Stimulated activated effector memory CD8-positive, alpha-beta T cell treated with anti-CD3 and anti-CD28 coated beads, Interleukin-12 subunit alpha, Interleukin-12 subunit beta, amount 100 ng/mL, for 72 hours (primary cell): ENCODE measurements around the gene TPCN2.
A peak's percentile ranks its signal among the peaks of the same experiment; 100 is the strongest.

Experiments
- ATAC-seq: fragments of 150-1000 bp; cut with Tn5 transposase; 2 replicates; pipeline ENCODE4 v1.10.0; 2021
- DNase-seq, 2 donors: peaks; one replicate each; pipeline ENCODE4 v3.0.0; 2021 to 2022; ENCODE audit warnings: low spot score in 2 of 2
- H3K27ac Mint-ChIP-seq: one replicate; pipeline ENCODE4 v1.8.0; 2022; ENCODE audit warnings: mild to moderate bottlenecking, mixed read lengths
- H3K36me3 Mint-ChIP-seq: one replicate; pipeline ENCODE4 v1.8.0; 2022; ENCODE audit warnings: mild to moderate bottlenecking, mixed read lengths
- H3K4me1 Mint-ChIP-seq: one replicate; pipeline ENCODE4 v1.8.0; 2022; ENCODE audit warnings: mixed read lengths
- H3K4me3 Mint-ChIP-seq: one replicate; pipeline ENCODE4 v1.8.0; 2022; ENCODE audit warnings: mild to moderate bottlenecking, mixed read lengths
- H3K9me3 Mint-ChIP-seq: one replicate; pipeline ENCODE4 v1.8.0; 2022; ENCODE audit warnings: mixed read lengths

Gene TPCN2

DNA sequence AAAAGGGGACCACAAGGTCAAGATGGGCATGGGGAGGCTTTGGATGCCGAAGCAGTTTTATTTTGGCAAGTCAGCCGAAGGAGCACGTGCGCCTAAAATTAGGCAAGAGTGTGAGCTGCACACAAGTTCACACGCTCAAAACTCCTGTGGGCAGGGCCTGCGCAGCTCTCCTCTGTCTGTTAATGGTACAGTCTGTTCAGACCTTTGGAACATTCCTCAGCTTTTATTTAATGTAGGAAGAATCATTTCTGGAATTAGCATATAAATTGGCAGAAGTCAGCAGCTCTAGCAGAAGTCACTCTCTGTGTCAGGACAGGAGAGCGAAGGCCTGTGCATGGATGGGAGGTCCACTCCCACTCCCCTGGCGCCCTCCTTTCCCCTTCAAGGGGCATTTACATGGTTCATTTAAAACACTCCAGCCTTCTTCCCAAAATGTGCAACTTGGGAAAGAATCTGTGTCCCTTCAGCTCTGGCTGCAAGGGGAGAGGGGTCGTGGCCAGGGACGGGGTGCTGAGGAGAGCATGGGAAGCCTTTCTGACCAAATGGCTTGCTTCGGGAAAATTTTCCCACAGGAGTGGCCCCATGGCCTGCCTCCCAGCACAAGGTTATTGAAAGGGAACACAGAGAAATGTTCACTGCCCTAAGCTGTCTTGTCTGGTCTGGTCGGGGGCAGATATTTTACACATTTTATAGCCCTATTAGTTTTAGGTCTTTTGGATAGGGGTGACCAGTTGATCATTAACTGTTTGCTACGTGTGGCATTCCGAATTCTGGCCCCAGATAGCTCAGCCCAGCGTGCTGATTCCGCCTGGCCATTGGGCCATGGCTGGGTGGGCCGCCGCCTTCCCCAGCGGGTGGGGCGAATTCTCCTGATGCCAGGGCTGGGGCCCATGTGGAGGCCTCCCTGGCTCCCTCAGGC lies 63.2 kb downstream of the TPCN2 start:
- no peak overlapping the region for H3K27ac Mint-ChIP-seq
- no peak for DNase-seq
- H3K4me3 Mint-ChIP-seq: no peak overlapping the region
- ATAC-seq: no peak
- no peaks in the 10 kb centered on the region for H3K4me1 Mint-ChIP-seq
- no peaks in the 10 kb centered on the region for H3K36me3 Mint-ChIP-seq
- no peaks in the 10 kb centered on the region for H3K9me3 Mint-ChIP-seq

DNA sequence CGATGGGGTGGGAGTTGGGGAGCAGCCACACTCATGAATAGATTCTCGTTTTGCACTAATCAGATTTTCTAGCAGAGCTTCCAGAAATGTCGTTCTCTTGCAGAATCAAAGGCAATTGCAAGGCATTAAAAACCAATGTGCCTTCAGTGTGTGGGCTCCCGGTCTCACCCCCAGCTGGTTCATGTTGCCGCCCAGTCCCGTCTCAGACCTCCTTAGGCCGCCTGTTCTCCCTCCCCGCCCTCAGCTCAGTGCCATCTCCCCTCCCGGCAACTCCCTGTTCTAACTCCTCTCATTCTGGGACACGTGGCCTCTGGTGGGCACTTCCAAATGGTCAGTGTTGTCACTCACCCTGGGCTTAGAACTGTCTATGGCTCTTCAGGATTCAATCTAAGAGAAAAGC lies 64.5 kb downstream of the TPCN2 start:
- ATAC-seq (no peak), DNase-seq (no peak)
- no peak overlapping the region for H3K4me3 Mint-ChIP-seq
- no peaks in the 10 kb centered on the region for H3K36me3 Mint-ChIP-seq
- H3K27ac Mint-ChIP-seq: no peak overlapping the region
- H3K9me3 Mint-ChIP-seq: no peaks in the 10 kb centered on the region
- no peaks in the 10 kb centered on the region for H3K4me1 Mint-ChIP-seq

DNA sequence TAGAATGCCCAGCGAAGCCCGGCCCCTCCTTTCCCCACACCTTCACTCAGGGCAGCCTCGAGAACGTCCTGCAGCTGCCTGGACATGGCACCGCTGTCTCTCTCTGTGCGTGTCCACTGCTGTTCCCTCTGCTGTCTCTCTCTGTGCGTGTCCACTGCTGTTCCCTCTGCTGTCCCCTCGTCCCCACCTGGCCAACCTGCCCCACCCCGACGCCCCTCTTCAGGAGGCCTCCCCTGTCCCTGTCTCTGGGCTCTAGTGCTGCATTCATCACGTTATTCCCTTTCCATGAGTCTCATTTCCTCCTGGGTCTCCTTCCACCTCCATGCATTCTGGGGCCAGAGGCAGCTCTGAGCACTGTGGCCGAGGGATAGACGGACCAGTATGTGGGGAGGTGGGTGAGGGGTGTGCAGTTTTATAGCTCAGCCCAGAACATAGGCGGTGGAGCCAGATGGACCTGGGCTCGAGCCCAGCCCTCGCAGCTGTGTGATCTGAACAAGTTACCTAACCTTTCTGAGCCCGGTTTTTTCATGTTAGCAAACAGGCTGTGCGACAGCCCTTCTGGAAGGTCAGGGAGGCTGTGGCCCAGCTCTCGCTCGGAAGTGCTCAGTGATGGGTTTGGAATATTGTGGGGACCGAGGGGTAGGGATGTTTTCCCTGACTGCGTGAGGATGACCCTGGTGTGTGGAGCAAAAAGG lies 65.1 kb downstream of the TPCN2 start:
- no peak overlapping the region for H3K27ac Mint-ChIP-seq
- H3K4me1 Mint-ChIP-seq: no peaks in the 10 kb centered on the region
- no peak for DNase-seq
- no peak overlapping the region for H3K4me3 Mint-ChIP-seq
- H3K36me3 Mint-ChIP-seq: no peaks in the 10 kb centered on the region
- no peaks in the 10 kb centered on the region for H3K9me3 Mint-ChIP-seq
- no peak for ATAC-seq

DNA sequence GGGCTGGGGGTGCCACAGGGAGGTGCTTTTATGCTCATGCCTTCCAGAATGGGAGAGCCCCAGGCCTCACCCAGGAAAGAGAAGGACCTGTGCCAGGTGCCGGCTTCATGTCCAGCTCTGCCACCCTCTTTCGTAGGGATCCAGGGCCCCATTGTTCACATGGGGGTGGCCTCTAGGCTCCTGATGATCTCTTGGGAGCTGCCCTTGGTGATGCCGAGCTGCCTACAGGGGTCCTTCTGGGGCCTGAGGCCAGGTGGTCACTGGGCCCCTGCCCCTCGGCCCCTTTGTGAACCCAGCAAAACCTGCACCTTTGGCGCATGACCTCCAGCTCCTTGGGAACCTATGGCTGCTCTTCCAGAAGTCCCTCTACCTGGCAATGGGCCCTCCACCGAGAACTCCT lies 65.6 kb downstream of the TPCN2 start:
- Mint-ChIP-seq H3K4me3 (no peak overlapping the region), H3K9me3 (no peaks in the 10 kb centered on the region), H3K36me3 (no peaks in the 10 kb centered on the region), H3K27ac (no peak overlapping the region), H3K4me1 (no peaks in the 10 kb centered on the region)
- ATAC-seq (no peak), DNase-seq (no peak)

DNA sequence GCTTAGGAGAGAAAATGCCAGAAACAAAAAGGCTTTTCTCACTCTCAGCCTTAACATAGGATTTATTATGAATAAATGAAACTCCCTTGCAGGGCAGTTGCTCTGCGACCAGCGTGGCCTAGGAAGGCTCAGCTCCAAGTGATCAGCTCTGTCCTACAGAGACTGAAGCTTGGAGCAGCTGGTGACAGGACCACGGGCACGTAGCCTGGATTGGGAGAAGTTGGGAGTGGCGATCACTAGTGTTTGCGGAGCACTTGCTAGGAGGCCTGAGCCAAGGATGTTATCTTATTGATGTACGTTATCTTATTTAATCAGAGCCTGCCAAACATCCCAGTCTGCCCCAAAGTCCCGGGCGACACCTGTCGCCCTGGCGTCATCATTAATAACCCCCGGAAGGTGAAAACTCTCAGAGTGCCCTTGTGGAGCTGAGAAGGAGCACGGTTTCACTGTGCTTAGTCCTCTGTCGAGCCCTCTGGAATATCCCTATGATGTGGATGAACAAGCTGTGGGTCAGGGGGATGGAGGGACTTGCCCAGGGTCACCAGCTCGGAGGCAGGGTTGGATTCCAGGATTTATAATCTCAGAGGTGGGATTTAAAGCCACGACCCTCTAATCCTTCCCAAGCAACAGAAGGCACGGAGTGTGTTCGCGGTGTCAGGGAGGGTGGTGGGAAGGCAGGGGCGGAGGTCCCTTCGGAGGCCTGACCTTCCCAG lies 66.2 kb downstream of the TPCN2 start:
- DNase-seq (no peak), ATAC-seq (no peak)
- Mint-ChIP-seq H3K36me3 (no peaks in the 10 kb centered on the region), H3K4me3 (no peak overlapping the region), H3K4me1 (no peaks in the 10 kb centered on the region), H3K27ac (no peak overlapping the region), H3K9me3 (no peaks in the 10 kb centered on the region)

DNA sequence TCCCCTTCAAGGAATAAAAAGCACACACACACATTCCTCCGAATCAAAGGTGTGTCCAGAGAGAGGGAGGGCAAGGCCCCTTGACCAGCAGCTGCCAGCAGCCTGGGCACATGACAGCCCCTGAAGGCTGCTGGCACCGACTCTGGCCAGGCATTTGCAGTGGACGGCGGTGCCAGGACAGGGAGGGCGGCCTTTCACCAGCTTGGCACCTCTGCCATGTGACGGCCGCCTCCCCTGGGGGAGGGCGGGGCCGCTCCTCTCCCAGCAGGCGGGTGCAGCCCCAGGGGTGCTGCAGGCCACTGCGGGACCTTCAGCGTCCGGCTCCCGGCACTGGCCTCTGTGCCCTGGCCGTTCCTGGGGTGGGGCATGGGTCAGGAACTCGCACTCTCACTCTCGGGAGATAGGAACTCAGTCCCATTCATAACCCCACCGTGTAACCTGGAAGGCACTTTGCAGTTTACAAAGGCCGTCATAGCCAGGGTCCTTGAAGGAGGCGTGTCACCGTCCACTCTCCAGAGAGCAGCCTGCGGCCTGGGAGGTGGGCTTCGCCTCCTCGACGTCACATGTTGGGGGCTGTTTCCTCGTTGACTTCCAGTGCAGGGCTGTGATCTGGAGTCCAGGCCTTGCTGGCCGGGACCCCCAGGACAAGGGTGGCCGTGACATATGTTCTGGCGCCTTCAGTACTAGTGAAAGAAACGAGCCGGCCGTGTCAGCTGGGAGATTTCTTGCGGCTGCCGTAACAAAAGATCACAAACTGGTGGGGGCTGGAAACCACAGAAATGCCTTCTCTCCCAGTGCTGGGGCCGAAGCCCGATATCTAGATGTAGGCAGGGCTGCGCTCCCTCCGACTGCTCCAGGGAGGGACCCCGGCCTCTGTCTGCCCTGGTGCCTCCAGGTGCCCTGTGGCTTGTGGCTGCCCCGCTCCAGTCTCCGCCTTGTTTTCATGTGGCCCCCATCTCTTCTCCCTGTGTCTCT lies 67.1 kb downstream of the TPCN2 start:
- Mint-ChIP-seq H3K27ac (no peak overlapping the region), H3K9me3 (no peaks in the 10 kb centered on the region), H3K36me3 (no peaks in the 10 kb centered on the region), H3K4me1 (no peaks in the 10 kb centered on the region), H3K4me3 (no peak overlapping the region)
- DNase-seq (no peak), ATAC-seq (no peak)

DNA sequence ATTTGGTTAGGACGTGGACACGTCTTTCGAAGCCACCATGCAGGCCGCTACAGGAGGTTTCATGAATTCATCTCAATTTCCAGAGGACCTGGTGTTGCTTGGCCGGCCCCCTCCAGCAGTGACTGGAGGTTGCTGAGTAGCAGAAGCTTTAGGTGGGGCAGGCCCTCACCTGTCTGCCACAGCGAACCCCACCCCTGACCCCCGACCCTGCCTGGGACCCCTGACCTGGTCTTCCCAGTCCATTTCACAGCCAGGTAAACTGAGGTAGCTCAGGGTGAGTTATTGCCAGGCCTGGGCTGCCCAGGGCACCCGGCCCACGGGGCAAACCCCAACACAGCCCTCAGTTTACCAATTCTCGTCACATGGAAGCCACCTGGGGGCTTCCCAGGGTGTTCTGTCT lies 67.9 kb downstream of the TPCN2 start:
- no peak for ATAC-seq
- Mint-ChIP-seq H3K36me3 (no peaks in the 10 kb centered on the region), H3K9me3 (no peaks in the 10 kb centered on the region), H3K27ac (no peak overlapping the region), H3K4me1 (peaks cover 6% of the 10 kb centered on the region), H3K4me3 (no peak overlapping the region)
- no peak for DNase-seq

DNA sequence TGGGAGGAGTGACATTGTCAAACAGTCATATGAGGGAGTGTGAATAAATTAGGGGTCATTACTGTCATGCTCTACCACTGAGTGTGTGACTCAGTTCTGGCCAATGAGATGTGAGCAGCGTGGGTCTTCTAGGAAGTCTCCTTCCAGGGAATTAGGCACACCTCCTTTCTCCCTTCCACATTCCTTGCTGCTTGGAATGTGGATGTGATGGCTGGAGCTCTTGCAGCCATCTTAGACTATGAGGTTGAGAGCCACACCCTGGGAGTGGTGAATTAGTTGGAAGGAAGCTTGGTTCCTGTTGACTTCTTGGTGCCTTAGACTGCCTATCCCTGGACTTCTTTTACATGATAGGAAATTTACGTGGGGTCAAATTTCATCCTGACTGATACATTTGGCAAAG lies 70.5 kb downstream of the TPCN2 start:
- no peak overlapping the region for H3K27ac Mint-ChIP-seq
- no peaks in the 10 kb centered on the region for H3K9me3 Mint-ChIP-seq
- DNase-seq (no peak), ATAC-seq (no peak)
- no peak overlapping the region for H3K4me3 Mint-ChIP-seq
- H3K36me3 Mint-ChIP-seq: no peaks in the 10 kb centered on the region
- H3K4me1 Mint-ChIP-seq: peaks cover 15% of the 10 kb centered on the region

DNA sequence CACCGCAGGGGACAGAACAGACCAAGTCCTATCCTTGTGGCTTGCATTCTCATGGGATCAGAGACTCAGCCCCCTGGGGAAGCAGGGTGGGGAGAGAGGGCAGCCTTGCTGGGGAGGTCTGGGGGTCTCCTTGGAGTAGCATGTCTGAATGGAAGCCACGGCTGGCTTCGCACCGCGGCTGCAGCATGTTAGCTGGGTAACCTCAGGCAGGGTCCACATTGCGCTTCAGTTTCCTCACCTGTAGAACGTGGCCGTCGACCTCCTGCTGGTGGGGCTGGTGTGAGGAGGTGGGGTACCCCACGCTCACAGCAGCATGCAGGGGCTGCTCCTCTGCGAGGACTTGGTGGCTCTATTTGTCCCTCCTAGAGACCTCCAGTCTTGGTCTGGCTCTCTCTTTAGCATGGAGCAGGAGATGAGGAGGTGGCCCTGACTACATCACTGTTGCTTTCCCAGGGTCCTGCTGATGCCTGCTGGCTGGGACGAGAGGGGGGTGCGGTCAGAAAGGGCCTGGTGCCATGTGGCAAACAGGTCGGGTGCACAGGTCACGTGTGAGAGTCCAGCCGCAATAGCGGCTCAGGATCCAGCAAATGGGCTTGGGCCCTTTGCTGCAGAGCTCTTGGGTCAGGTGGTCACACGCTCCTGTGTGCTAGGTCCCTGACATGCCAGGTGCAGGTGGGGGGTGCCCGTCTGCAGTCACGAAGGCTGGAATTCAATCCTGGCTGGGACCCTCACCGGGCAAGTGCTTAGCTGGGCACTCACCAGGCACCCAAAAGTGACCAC lies 71.6 kb downstream of the TPCN2 start:
- H3K4me1 Mint-ChIP-seq: peaks cover 15% of the 10 kb centered on the region
- ATAC-seq: no peak
- no peak for DNase-seq
- H3K36me3 Mint-ChIP-seq: no peaks in the 10 kb centered on the region
- H3K27ac Mint-ChIP-seq: no peak overlapping the region
- no peak overlapping the region for H3K4me3 Mint-ChIP-seq
- peaks cover 3% of the 10 kb centered on the region for H3K9me3 Mint-ChIP-seq

DNA sequence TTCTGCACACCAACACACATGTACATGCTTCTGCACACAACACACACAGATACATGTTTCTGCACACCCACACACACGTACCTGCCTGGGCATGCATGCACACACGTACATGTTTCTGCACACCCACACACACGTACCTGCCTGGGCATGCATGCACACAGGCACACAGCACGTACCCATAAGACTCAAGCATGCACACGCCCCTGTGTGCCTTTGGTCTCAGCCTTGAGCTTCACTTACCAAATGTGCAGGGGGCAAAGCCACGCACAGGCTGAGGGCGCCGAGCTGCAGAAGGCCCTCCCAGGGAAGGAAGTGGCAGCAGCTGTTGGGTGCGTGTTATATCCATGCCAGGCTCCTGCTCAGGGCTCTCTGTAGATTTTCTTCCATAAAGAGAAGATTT lies 72.3 kb downstream of the TPCN2 start:
- ATAC-seq: no peak
- Mint-ChIP-seq H3K36me3 (no peaks in the 10 kb centered on the region), H3K4me3 (no peak overlapping the region), H3K4me1 (peaks cover 15% of the 10 kb centered on the region), H3K9me3 (peaks cover 3% of the 10 kb centered on the region), H3K27ac (no peak overlapping the region)
- no peak for DNase-seq

DNA sequence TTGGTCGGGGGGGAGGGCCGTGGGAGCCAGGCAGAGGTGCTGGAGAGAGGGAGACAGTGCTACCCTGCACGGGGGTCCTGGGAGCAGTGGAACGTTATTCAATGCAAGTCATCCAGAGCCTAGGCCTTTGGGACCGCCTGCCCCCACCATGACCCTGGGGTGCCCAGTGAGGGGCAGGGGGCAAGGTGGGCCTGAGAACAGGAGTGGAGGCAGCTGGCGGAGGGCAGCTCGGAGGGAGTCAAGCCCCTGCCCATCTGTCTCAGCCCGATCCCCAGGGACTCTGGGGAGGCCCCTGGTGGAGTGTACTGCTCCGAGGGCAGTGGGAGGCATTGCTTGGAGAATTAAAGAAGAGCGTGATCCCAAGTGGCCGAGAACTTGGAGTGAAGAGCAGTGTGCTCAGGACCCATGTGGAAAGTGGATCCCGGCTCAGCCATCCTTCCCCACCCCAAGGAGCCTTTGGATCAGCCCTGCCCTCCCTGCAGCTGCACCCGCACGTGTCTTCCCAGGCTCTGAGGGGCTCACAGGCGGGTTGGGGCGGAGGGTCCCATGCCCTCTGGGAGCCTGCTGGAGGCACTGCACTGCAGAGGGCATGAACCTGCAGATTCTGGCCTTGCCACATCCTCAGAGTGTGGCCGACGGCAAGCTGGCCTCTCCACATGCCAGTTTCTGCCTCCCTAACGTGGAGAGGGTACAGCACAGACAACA lies 73.0 kb downstream of the TPCN2 start:
- ATAC-seq: no peak
- H3K27ac Mint-ChIP-seq: no peak overlapping the region

DNA sequence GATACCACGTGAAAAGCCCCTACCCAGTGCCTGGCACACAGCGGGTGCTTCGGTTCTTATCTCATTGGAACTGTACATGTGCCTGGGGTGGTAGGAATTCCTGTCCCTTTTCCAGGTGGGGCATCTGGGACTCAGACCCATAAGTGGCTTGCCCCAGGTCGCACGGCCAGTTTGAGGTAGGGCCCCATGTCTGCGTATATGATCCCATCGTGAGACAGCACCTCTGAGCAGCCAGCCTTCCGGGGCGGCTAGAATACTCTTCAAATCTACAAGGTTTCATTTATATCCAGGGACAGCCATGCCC lies 73.5 kb downstream of the TPCN2 start:
- no peak overlapping the region for H3K4me3 Mint-ChIP-seq
- H3K4me1 Mint-ChIP-seq: peaks cover 15% of the 10 kb centered on the region

More for the DNA sequence above, 73.0 kb downstream of the TPCN2 start:
- H3K36me3 Mint-ChIP-seq: no peaks in the 10 kb centered on the region
- peaks cover 3% of the 10 kb centered on the region for H3K9me3 Mint-ChIP-seq
- no peak overlapping the region for H3K4me3 Mint-ChIP-seq
- no peak for DNase-seq
- H3K4me1 Mint-ChIP-seq: peaks cover 15% of the 10 kb centered on the region

DNA sequence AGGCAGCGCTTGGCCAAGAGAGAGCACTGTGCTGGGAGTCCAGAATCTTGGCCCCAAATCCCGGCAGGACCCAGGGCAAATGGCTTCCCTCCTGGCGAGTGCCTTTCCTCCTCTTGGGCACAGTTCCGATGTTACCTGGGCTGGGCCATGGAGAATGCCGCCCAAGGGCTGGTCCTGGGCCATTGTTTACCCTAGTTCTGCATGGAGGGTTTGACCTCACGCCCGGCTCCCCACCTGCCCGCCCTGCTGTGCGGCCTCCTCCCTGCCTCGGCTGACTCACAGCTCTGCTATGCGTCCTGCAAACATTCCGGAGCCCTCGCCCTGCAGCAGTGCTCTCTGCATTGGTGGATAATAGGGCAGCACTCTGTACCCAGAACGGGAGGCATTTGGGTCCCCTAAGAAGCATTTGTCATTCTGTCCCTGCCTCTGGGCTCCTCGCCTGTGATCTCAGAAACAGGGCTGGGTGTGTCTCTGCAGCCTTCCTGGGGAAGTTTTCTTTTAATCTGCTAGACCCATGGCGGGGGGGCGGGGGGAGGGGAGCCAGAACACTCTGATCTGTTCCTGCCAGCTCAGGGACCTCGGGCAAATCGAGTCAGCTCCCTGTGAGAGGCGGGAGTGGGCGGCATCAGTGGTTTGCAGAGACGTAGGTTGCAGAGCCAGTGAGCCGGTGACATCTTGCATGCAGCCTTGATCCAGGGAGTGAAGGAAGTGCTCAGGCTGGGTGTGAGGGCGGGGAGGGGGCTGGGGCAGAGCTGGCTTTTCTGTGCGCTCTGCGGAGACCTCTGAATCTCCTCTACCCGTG lies 74.1 kb downstream of the TPCN2 start:
- Mint-ChIP-seq H3K9me3 (peaks cover 3% of the 10 kb centered on the region), H3K4me3 (peak overlapping the region; percentile 16), H3K36me3 (no peaks in the 10 kb centered on the region), H3K27ac (no peak overlapping the region), H3K4me1 (peaks cover 15% of the 10 kb centered on the region)
- ATAC-seq (peak; percentile 78), DNase-seq (no peak)

More for the DNA sequence above, 73.5 kb downstream of the TPCN2 start:
- H3K9me3 Mint-ChIP-seq: peaks cover 3% of the 10 kb centered on the region
- H3K27ac Mint-ChIP-seq: no peak overlapping the region
- DNase-seq: no peak
- ATAC-seq: no peak
- H3K36me3 Mint-ChIP-seq: no peaks in the 10 kb centered on the region
